ENCODE results near the gene ZMYND19. TPM values are rescaled to one million over a fixed set of nuclear protein-coding genes. Genes with fewer than 3 reads are reported as not detected.

The ZMYND19 gene
- total and polyA plus RNA-seq, 2 of the 4 experiments (the other 2 are of a cell fraction), result 14.3 to 21.4 TPM

DNA sequence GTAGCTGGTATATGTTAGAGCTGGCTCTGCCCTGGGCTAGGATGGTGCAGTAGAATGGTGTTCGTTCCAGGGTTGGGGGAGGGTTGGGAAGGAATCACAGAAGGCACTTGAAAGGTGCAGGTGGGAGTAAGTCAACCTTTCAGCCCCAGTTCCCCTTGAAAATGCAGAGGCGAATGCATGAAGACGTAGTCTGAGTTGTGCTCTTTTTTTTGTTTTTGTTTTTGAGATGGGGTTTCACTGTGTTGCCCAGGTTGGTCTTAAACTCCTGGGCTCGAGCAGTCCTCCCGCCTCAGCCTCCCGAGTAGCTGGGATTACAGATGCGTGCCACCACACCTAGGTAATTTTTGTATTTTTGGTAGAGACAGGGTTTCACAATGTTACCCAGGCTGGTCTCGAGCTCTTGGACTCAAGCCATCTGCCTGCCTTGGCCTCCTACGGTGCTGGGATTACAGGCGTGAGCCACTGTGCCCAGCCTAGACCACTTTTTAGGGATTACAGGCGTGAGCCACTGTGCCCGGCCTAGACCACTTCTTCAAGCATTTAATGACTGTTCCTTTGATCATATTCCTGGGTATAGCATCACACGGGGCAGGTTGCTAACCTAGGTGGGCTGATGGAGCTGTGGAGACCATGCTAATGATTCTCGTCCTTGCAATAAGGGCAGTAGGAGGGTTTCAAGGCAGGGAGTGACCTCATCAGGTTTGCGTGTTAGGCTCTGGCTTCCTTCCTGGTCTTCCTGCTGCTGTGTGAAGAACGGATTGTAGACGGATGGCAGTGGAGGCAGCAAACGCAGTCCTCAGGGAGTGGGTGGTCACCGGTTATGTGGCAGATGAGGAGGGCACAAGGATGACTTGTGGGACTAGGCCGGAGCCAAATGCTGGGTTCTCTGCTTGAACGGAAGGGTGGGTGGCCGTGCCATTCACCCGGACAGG lies 42.2 kb upstream of the ZMYND19 start:
- H2BK120ac ChIP-seq (ENCODE audit: low read depth, low read length), result no peak overlapping the region
- no peak for TF ChIP-seq SMC3 (IDR thresholded peaks at IDR 0.05; ENCODE audit: low read depth, low read length)
- no peak for TF ChIP-seq MAZ (IDR thresholded peaks at IDR 0.05; ENCODE audit: borderline replicate concordance, low read depth, low read length)
- TF ChIP-seq NFE2L2 (IDR thresholded peaks at IDR 0.05; ENCODE audit: low read depth, low read length), result no peak
- TF ChIP-seq, protein P1, sequence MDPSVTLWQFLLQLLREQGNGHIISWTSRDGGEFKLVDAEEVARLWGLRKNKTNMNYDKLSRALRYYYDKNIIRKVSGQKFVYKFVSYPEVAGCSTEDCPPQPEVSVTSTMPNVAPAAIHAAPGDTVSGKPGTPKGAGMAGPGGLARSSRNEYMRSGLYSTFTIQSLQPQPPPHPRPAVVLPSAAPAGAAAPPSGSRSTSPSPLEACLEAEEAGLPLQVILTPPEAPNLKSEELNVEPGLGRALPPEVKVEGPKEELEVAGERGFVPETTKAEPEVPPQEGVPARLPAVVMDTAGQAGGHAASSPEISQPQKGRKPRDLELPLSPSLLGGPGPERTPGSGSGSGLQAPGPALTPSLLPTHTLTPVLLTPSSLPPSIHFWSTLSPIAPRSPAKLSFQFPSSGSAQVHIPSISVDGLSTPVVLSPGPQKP (IDR thresholded peaks at IDR 0.05; ENCODE audit: borderline replicate concordance, low read depth, low read length), result no peak
- TF ChIP-seq POLR2A (IDR thresholded peaks at IDR 0.05; ENCODE audit: low read depth, low read length), result no peak
- TF ChIP-seq RFX5 (IDR thresholded peaks at IDR 0.05; ENCODE audit: low read depth, low read length), result no peak
- TF ChIP-seq MXI1 (IDR thresholded peaks at IDR 0.05; ENCODE audit: borderline replicate concordance, low read depth, low read length), result no peak
- no peak for TF ChIP-seq RCOR1 (IDR thresholded peaks at IDR 0.05; ENCODE audit: insufficient replicate concordance, low read length)
- no peak for TF ChIP-seq CEBPB (IDR thresholded peaks at IDR 0.05; ENCODE audit: low read depth, low read length)
- TF ChIP-seq RAD21 (IDR thresholded peaks at IDR 0.05; ENCODE audit: low read length), result no peak
- no peak for TF ChIP-seq CHD1 (IDR thresholded peaks at IDR 0.05; ENCODE audit: low read depth, low read length)
- TF ChIP-seq BHLHE40 (IDR thresholded peaks at IDR 0.05; ENCODE audit: low read depth, low read length), result no peak
- TF ChIP-seq MAFK (IDR thresholded peaks at IDR 0.05; ENCODE audit: low read depth, low read length), result no peak
- no peak for TF ChIP-seq FOS (IDR thresholded peaks at IDR 0.05; ENCODE audit: low read depth, low read length)
- intact Hi-C loops (cut with micrococcal nuclease), result no loop called here
- no peak overlapping the region for H3K4me3 ChIP-seq (ENCODE audit: insufficient read depth, low read depth, low read length)
- peak; percentile 30 for DNase-seq
- no peak overlapping the region for H2AK9ac ChIP-seq (replicated peaks; ENCODE audit: low read depth, low read length, poor library complexity)
- ATAC-seq (ENCODE audit: low read depth), result no peak
- no peak overlapping the region for H2AFZ ChIP-seq (replicated peaks; ENCODE audit: low read length, poor library complexity)
- no peak overlapping the region for H3K18ac ChIP-seq (ENCODE audit: low read depth, low read length)
- no peak overlapping the region for H2BK15ac ChIP-seq (ENCODE audit: low read depth, low read length)
- 90% methylated on average over 9 of the region's 23 CpGs; no CpG with 5 or more reads in 1 of the 2 experiments for WGBS, 2 experiments (ENCODE audit: extremely low coverage in 2 of 2, insufficient read length in 1 of 2)
- H3K4ac ChIP-seq (ENCODE audit: low read depth, low read length), result no peak overlapping the region
- no peak overlapping the region for H2BK5ac ChIP-seq (ENCODE audit: low read depth, low read length, poor library complexity, severe bottlenecking)
- H3K36me3 ChIP-seq (ENCODE audit: control insufficient read depth, insufficient read depth, low read length), result no peaks in the 10 kb centered on the region
- dilution Hi-C loops (cut with HindIII; ENCODE audit: low sequenced_read_pairs, unreplicated experiment), result no loop called here
- no peak overlapping the region for H2AK5ac ChIP-seq (ENCODE audit: low read depth, low read length)
- no peak overlapping the region for H3K9ac ChIP-seq (ENCODE audit: low read depth, low read length)
- H2BK20ac ChIP-seq (ENCODE audit: low read depth, low read length), result no peak overlapping the region
- no peak overlapping the region for H4K5ac ChIP-seq (ENCODE audit: low read depth, low read length)
- H3K27me3 ChIP-seq (ENCODE audit: control insufficient read depth, insufficient read depth, low read length), result no peaks in the 10 kb centered on the region
- H3K9me1 ChIP-seq (ENCODE audit: insufficient read depth, low read length), result peaks cover 23% of the 10 kb centered on the region
- H4K20me1 ChIP-seq (ENCODE audit: insufficient read depth, low read length), result peaks cover 68% of the 10 kb centered on the region
- in situ Hi-C loops (cut with MboI; ENCODE audit: low sequenced_read_pairs), result no loop called here
- H4K91ac ChIP-seq (ENCODE audit: insufficient read depth, low read depth, low read length), result no peak overlapping the region
- no peak overlapping the region for H3K56ac ChIP-seq (ENCODE audit: extremely low read depth, insufficient read depth, low read length)
- no TSS peak for BruUV-seq (replicated peaks)
- no peak overlapping the region for H3K27ac ChIP-seq (ENCODE audit: insufficient read depth, low read length)
- no peak overlapping the region for H3K4me2 ChIP-seq (ENCODE audit: low read depth, low read length)
- H4K8ac ChIP-seq (ENCODE audit: low read depth in 2 of 2, low read length in 2 of 2), result no peak overlapping the region
- no peak overlapping the region for H3K23ac ChIP-seq (ENCODE audit: low read depth, low read length)
- H3K4me1 ChIP-seq (ENCODE audit: control insufficient read depth, insufficient read depth, low read length), result peaks cover 8% of the 10 kb centered on the region
- H3K79me1 ChIP-seq (ENCODE audit: low read depth in 1 of 2, low read length in 2 of 2), result peaks cover 19 to 65% of the 10 kb centered on the region in 2 experiments
- ChIA-PET POLR2A (ENCODE audit: unreplicated experiment) (interaction anchor here (0.5 kb wide), 1 partner anchor 188 kb away, joined by 5 read pairs; no protein-coding TSS in a partner anchor), CTCF (no interaction called here)
- no peak overlapping the region for H3K14ac ChIP-seq (replicated peaks; ENCODE audit: low read depth, low read length)
- H3K9me3 ChIP-seq (ENCODE audit: control insufficient read depth, insufficient read depth, low read length), result no peaks in the 10 kb centered on the region
